HepG2 (cell line): ENCODE results near the gene POU6F2. TPM values are rescaled to one million over a fixed set of nuclear protein-coding genes. Genes with fewer than 3 reads are reported as not detected.

Experiments used
- ATAC-seq: fragments of 200-7000 bp; cut with Tn5 transposase; 3 replicates; pipeline ENCODE4 v1.9.1; 2020; ENCODE audit warnings: mild to moderate bottlenecking, moderate library complexity
- BruUV-seq: library from RNA; stranded (reverse); fragments of 400-500 nt; replicated peaks from 2 replicates; lab custom pipeline; 2021; lab: Mats Ljungman, UMichigan
- CTCF ChIA-PET: fragments of 300-600 bp; formaldehyde crosslinking; extraction: SDS; loops from one replicate; lab custom pipeline; 2021; ENCODE audit warnings: low total read pairs, inconsistent platforms, low intra/inter-chr PET ratio; lab: Yijun Ruan, JAX
- POLR2A ChIA-PET: fragments of 350-600 bp; sonication (Branson Sonifier 250); formaldehyde crosslinking; loops from one replicate; lab custom pipeline; 2020; ENCODE audit warnings: antibody characterized with exemption, inconsistent platforms; lab: Yijun Ruan, JAX
- DNase-seq: peaks from one replicate; pipeline ENCODE4 v3.0.0-alpha.2; 2015; ENCODE audit warnings: low spot score
- FAIRE-seq: peaks from 3 replicates; lab custom pipeline; 2011; peaks lifted over from hg19 to GRCh38; lab: Jason Lieb, UNC
- H2AFZ ChIP-seq: one replicate; pipeline ENCODE4 v1.6.1; 2011; ENCODE audit warnings: low read length, inconsistent platforms
- H3K27ac ChIP-seq: fragments of 300-600 bp; 3 replicates; pipeline ENCODE4 v1.8.0; 2011; ENCODE audit warnings: mixed run types, mild to moderate bottlenecking, mixed read lengths, low read length, inconsistent platforms; ENCODE audit not compliant: insufficient read depth; ENCODE audit errors: extremely low read length
- H3K27me3 ChIP-seq, 2 experiments: fragments of 200-600 bp in 1 of 2; 2 replicates in 1 of 2; 3 replicates in 1 of 2; pipeline versions ENCODE4 v1.6.0 to v1.8.0; 2011; ENCODE audit warnings: low read length in 2 of 2, mild to moderate bottlenecking in 2 of 2, moderate library complexity in 2 of 2, inconsistent platforms in 1 of 2; ENCODE audit not compliant: insufficient read depth in 2 of 2, control insufficient read depth in 1 of 2
- H3K36me3 ChIP-seq, 2 experiments: fragments of 200-600 bp in 1 of 2; replicated peaks in 1 of 2; 2 replicates in 1 of 2; 3 replicates in 1 of 2; pipeline versions ENCODE4 v1.5.1 to v1.8.0; 2011; ENCODE audit warnings: low read length in 2 of 2, inconsistent platforms in 1 of 2; ENCODE audit not compliant: insufficient read depth in 2 of 2, control insufficient read depth in 1 of 2
- H3K4me1 ChIP-seq: 2 replicates; pipeline ENCODE4 v1.5.1; 2012; ENCODE audit warnings: low read length, inconsistent platforms; ENCODE audit not compliant: insufficient read depth
- H3K4me2 ChIP-seq: 2 replicates; pipeline ENCODE4 v1.6.0; 2011; ENCODE audit warnings: low read depth, low read length, inconsistent platforms
- H3K4me3 ChIP-seq, 3 experiments: fragments of 200-600 bp in 1 of 3; sonication (generic), shearing (Covaris generic) in 1 of 3; replicated peaks in 1 of 3; 2 replicates each; pipeline ENCODE4 v1.5.1; 2011 to 2016; ENCODE audit warnings: low read length in 3 of 3, inconsistent platforms in 2 of 3, low read depth in 2 of 3, mild to moderate bottlenecking in 2 of 3, control low read depth in 1 of 3, mixed read lengths in 1 of 3; ENCODE audit not compliant: insufficient read depth in 1 of 3
- H3K79me2 ChIP-seq: one replicate; pipeline ENCODE4 v1.6.1; 2011; ENCODE audit warnings: low read length, inconsistent platforms; ENCODE audit not compliant: insufficient read depth
- H3K9ac ChIP-seq: 2 replicates; pipeline ENCODE4 v1.6.0; 2011; ENCODE audit warnings: mild to moderate bottlenecking, low read depth, low read length, inconsistent platforms; ENCODE audit not compliant: insufficient read depth
- H3K9me3 ChIP-seq: 2 replicates; pipeline ENCODE4 v1.5.1; 2012; ENCODE audit warnings: mild to moderate bottlenecking, low read length
- H4K20me1 ChIP-seq: 2 replicates; pipeline ENCODE4 v1.6.0; 2011; ENCODE audit warnings: inconsistent platforms, mild to moderate bottlenecking, low read length, moderate library complexity; ENCODE audit not compliant: insufficient read depth
- BRD4 ChIP-seq: sonication (generic); formaldehyde crosslinking; IDR thresholded peaks from 2 replicates; pipeline ENCODE4 v1.4.0; 2020; ENCODE audit warnings: missing genetic modification reagents
- CBX1 ChIP-seq: IDR thresholded peaks from one replicate; pipeline ENCODE4 v1.6.1; 2016; ENCODE audit warnings: antibody characterized with exemption, low read depth
- CEBPG ChIP-seq: IDR thresholded peaks from 2 replicates; pipeline ENCODE4 v1.6.1; 2016
- KMT2A ChIP-seq: sonication (generic); formaldehyde crosslinking; IDR thresholded peaks from 2 replicates; pipeline ENCODE4 v1.4.0; 2020; ENCODE audit warnings: missing genetic modification reagents
- MBD4 ChIP-seq: IDR thresholded peaks from 2 replicates; pipeline ENCODE4 v1.6.1; 2012; ENCODE audit warnings: low read length, inconsistent platforms, borderline replicate concordance
- RAD21 ChIP-seq: fragments of 450-650 bp; formaldehyde crosslinking; IDR thresholded peaks from 2 replicates; pipeline ENCODE4 v1.5.0; 2020; ENCODE audit warnings: mild to moderate bottlenecking
- TCF12 ChIP-seq, 2 experiments: fragments of 450-650 bp in 1 of 2; sonication (generic) in 1 of 2; formaldehyde crosslinking in 1 of 2; IDR thresholded peaks; 2 replicates each; pipeline versions ENCODE4 v1.6.1 to v1.8.0; 2017 to 2022; ENCODE audit warnings: antibody characterized with exemption in 1 of 2, mild to moderate bottlenecking in 1 of 2, missing genetic modification reagents in 1 of 2, moderate library complexity in 1 of 2
- TCF7 ChIP-seq: sonication (generic); IDR thresholded peaks from 2 replicates; pipeline ENCODE4 v1.6.1; 2016; ENCODE audit warnings: antibody characterized with exemption, low read depth
- XBP1 ChIP-seq: sonication (generic); formaldehyde crosslinking; IDR thresholded peaks from 2 replicates; pipeline ENCODE4 v1.5.0; 2020; ENCODE audit warnings: missing genetic modification reagents
- ZFP36L2 ChIP-seq: sonication (generic); formaldehyde crosslinking; IDR thresholded peaks from 2 replicates; pipeline ENCODE4 v1.4.0; 2020; ENCODE audit warnings: missing genetic modification reagents
- ZFP91 ChIP-seq: sonication (generic); formaldehyde crosslinking; IDR thresholded peaks from 2 replicates; pipeline ENCODE4 v1.9.0; 2022; ENCODE audit warnings: missing genetic modification reagents, mild to moderate bottlenecking, borderline replicate concordance
- ZNF567 ChIP-seq: sonication (generic); formaldehyde crosslinking; IDR thresholded peaks from 2 replicates; pipeline ENCODE4 v1.8.1; 2023; ENCODE audit warnings: mild to moderate bottlenecking, missing genetic modification reagents, borderline replicate concordance
- ZNF609 ChIP-seq: sonication (generic); formaldehyde crosslinking; IDR thresholded peaks from 2 replicates; pipeline ENCODE4 v1.4.0; 2020; ENCODE audit warnings: mild to moderate bottlenecking, missing genetic modification reagents, borderline replicate concordance
- ZSCAN31 ChIP-seq: sonication (generic); formaldehyde crosslinking; IDR thresholded peaks from 2 replicates; pipeline ENCODE4 v1.5.0; 2020; ENCODE audit warnings: low read depth, mild to moderate bottlenecking, missing genetic modification reagents
- ZSCAN9 ChIP-seq: IDR thresholded peaks from 2 replicates; pipeline ENCODE4 v1.6.1; 2016; ENCODE audit warnings: borderline replicate concordance
- WGBS: methylation state at CpG from one replicate; pipeline ENCODE4 v1.1.6; 2017; ENCODE audit warnings: low lambda C conversion rate; 5-methylcytosine and 5-hydroxymethylcytosine counted together
- in situ Hi-C: cut with HindIII; loops from 2 replicates; pipeline ENCODE4 v1.10.0; 2017; ENCODE audit warnings: low pct_unique_long_range_greater_than_20kb; ENCODE audit not compliant: extremely low pct_ligation_motif_present
- intact Hi-C: fragments of 100-400 bp; cut with micrococcal nuclease; formaldehyde crosslinking; loops from one replicate; pipeline ENCODE4 v1.10.0; 2022; ENCODE audit not compliant: unreplicated experiment
- polyA plus RNA-seq, 8 experiments: library from polyadenylated mRNA; depleted of rRNA in 3 of 8; stranded (reverse) in 7 of 8; unstranded in 1 of 8; fragments of >200 nt; fragmentation: Illumina TruSeq in 4 of 8; extraction: Trizol in 4 of 8; gene quantifications; 2 replicates each; pipeline versions ENCODE4 v1.2.1 to v1.2.3, GENCODE V29; 2011 to 2016; ENCODE audit warnings: low read depth in 4 of 8, missing spikeins in 1 of 8, mixed read lengths in 1 of 8; ENCODE audit not compliant: insufficient read depth in 1 of 8
- total RNA-seq, 5 experiments: library from RNA; depleted of rRNA; stranded (reverse); fragments of >200 nt; fragmentation: Illumina TruSeq; extraction: Trizol; gene quantifications; 2 replicates each; pipeline ENCODE4 v1.2.3, GENCODE V29; 2016; ENCODE audit warnings: low read depth in 1 of 5

Gene POU6F2
- total and polyA plus RNA-seq, 2 of the 13 experiments (the other 11 are each of a cell fraction or from before 2014, with no cell fraction given) = not detected

GRCh38 chr7:39300276-39300675, 322.6 kb downstream of the POU6F2 start:
- 0 out of 5 replicates have a peak, but pooled peaks cover 0 to 2% of the 10 kb centered on the region in 2 experiments for H3K27me3 ChIP-seq
- no peak overlapping the region for H3K27ac ChIP-seq
- DNase-seq = no peak
- TF ChIP-seq RAD21 = no peak
- TF ChIP-seq CBX1 = no peak
- TF ChIP-seq ZFP91 (CRISPR knock-in tag) = no peak
- TF ChIP-seq XBP1 = no peak
- TF ChIP-seq ZNF609 (CRISPR knock-in tag) = no peak
- TF ChIP-seq BRD4 = no peak
- no peak for TF ChIP-seq TCF7
- no peak for TF ChIP-seq ZSCAN9
- TF ChIP-seq TCF12 (IDR thresholded peaks at IDR 0.05) = no peak
- no peak for TF ChIP-seq TCF12 (CRISPR knock-in tag; IDR thresholded peaks at IDR 0.05)
- TF ChIP-seq ZFP36L2 (CRISPR knock-in tag) = no peak
- no peak for TF ChIP-seq MBD4
- no peak for TF ChIP-seq CEBPG (CRISPR knock-in tag)
- no peak for TF ChIP-seq ZNF567
- TF ChIP-seq ZSCAN31 = no peak
- no peak for TF ChIP-seq KMT2A
- in situ Hi-C loops = no loop called here
- WGBS = 0% methylated on average over 3 of the region's 8 CpGs
- no peak overlapping the region for H3K9ac ChIP-seq
- H3K36me3 ChIP-seq = no peaks in the 10 kb centered on the region
- intact Hi-C loops = no loop called here
- no peak overlapping the region for H2AFZ ChIP-seq
- no peak for ATAC-seq
- no peaks in the 10 kb centered on the region for H3K79me2 ChIP-seq
- no TSS peak for BruUV-seq
- FAIRE-seq = no peak
- H3K9me3 ChIP-seq = no peaks in the 10 kb centered on the region
- no peak overlapping the region for H3K4me3 ChIP-seq
- H3K4me2 ChIP-seq = no peak overlapping the region
- no peaks in the 10 kb centered on the region for H4K20me1 ChIP-seq
- ChIA-PET CTCF (no interaction called here), POLR2A (no interaction called here)
- no peaks in the 10 kb centered on the region for H3K4me1 ChIP-seq
